Spleen (tissue), 11 donors: ENCODE data around the gene INHBE. TPM values are rescaled to one million over a fixed set of nuclear protein-coding genes. Genes with fewer than 3 reads are reported as not detected.
"Not testable (repeated sequence)": the region's sequence is repeated elsewhere in the genome, so short reads cannot be mapped to it uniquely, and the experiment has no call there.

Experiments
- DNase-seq: peaks from one replicate; pipeline ENCODE4 v3.0.0-alpha.2; 2020
- H3K27ac ChIP-seq, 8 donors: fragments of 200-600 bp; sonication (generic) in 7 of 8; 1 replicate in 4 of 8; 2 replicates in 4 of 8; pipeline versions ENCODE4 v1.5.0 to v1.8.0; 2016 to 2021; ENCODE audit warnings: inconsistent platforms in 4 of 8, mild to moderate bottlenecking in 4 of 8, moderate library complexity in 1 of 8
- H3K27me3 ChIP-seq, 7 donors: fragments of 200-600 bp; sonication (generic) in 6 of 7; replicated peaks in 1 of 7; 1 replicate in 4 of 7; 2 replicates in 3 of 7; pipeline versions ENCODE4 v1.5.0 to v1.8.0; 2016 to 2021; ENCODE audit warnings: inconsistent platforms in 3 of 7, mild to moderate bottlenecking in 1 of 7
- H3K36me3 ChIP-seq, 6 donors: fragments of 200-600 bp; sonication (generic) in 5 of 6; 1 replicate in 4 of 6; 2 replicates in 2 of 6; pipeline versions ENCODE4 v1.5.0 to v1.8.0; 2016 to 2021; ENCODE audit warnings: inconsistent platforms in 2 of 6
- H3K4me1 ChIP-seq, 6 donors: fragments of 200-600 bp; sonication (generic) in 5 of 6; 1 replicate in 3 of 6; 2 replicates in 3 of 6; pipeline versions ENCODE4 v1.5.0 to v1.8.0; 2016 to 2021; ENCODE audit warnings: inconsistent platforms in 3 of 6
- H3K4me3 ChIP-seq, 8 donors: fragments of 200-600 bp; sonication (generic) in 7 of 8; 1 replicate in 4 of 8; 2 replicates in 4 of 8; pipeline versions ENCODE4 v1.5.0 to v1.8.0; 2016 to 2021; ENCODE audit warnings: inconsistent platforms in 4 of 8, mild to moderate bottlenecking in 4 of 8, moderate library complexity in 2 of 8
- H3K9me3 ChIP-seq, 8 donors: fragments of 200-600 bp; sonication (generic) in 7 of 8; 1 replicate in 4 of 8; 2 replicates in 4 of 8; pipeline versions ENCODE4 v1.5.0 to v1.8.0; 2016 to 2021; ENCODE audit warnings: inconsistent platforms in 4 of 8
- POLR2A ChIP-seq, 3 donors: fragments of 450-650 bp; IDR thresholded peaks; one replicate each; pipeline ENCODE4 v1.5.1; 2017; ENCODE audit warnings: antibody characterized with exemption in 3 of 3, mild to moderate bottlenecking in 1 of 3
- POLR2AphosphoS5 ChIP-seq, 3 donors: sonication (generic); formaldehyde crosslinking; IDR thresholded peaks; one replicate each; pipeline ENCODE4 v1.5.1; 2017; ENCODE audit warnings: antibody characterized with exemption in 3 of 3
- WGBS, 5 donors: extraction: QIAGEN DNeasy Blood & Tissue Kit in 3 of 5; methylation state at CpG; one replicate each; pipeline versions ENCODE4 v1.1.5 to v1.1.7; 2013 to 2018; 5-methylcytosine and 5-hydroxymethylcytosine counted together
- intact Hi-C: fragments of 100-400 bp; cut with DNase I; formaldehyde crosslinking; loops from one replicate; pipeline ENCODE4 v1.15.0; 2023; ENCODE audit warnings: low total_unique reads
- polyA plus RNA-seq, 3 donors: library from polyadenylated mRNA; stranded (reverse); fragments of 200-250 nt; gene quantifications; one replicate each; pipeline ENCODE4 v1.2.1, GENCODE V29; 2013
- total RNA-seq, 7 donors: library from RNA; depleted of rRNA in 3 of 7; stranded (reverse); fragments of >200 nt in 3 of 7; fragmentation: NEBNext Ultra II Directional in 4 of 7; extraction: Animal tissue kit (Norgen Biotek cat#: 25700) in 4 of 7; gene quantifications; one replicate each; pipeline versions ENCODE4 v1.1.0 to v1.2.1, GENCODE V29; 2016 to 2021
- TF ChIP-seq, protein P1 (sequence below), 11 experiments: fragments of 200-600 bp in 7 of 11; fragments of 450-650 bp in 4 of 11; sonication (generic) in 4 of 11; IDR thresholded peaks in 8 of 11; conservative IDR thresholded peaks in 3 of 11; 1 replicate in 7 of 11; 2 replicates in 4 of 11; pipeline versions ENCODE4 v1.4.0 to v1.8.0; 2016 to 2021; ENCODE audit warnings: antibody characterized with exemption in 11 of 11, inconsistent platforms in 4 of 11, mild to moderate bottlenecking in 1 of 11
- donor health status: healthy with polysubstance abuse.
- donor health status: DM: no; HTN: no; CAD: no; lungs with moderate emphysema.
- donor health status: DM: no; HTN: no; CAD: no.
- donor health status: Bipolar disorder and iron deficiency.
- donor health status: healthy.
- donor health status: DM: no; HTN: no; CAD: no.
- donor health status: DM: yes; HTN: yes; CAD: no.

The INHBE gene
- total and polyA plus RNA-seq, 10 donors = 0.02 TPM; not detected in 9

DNA sequence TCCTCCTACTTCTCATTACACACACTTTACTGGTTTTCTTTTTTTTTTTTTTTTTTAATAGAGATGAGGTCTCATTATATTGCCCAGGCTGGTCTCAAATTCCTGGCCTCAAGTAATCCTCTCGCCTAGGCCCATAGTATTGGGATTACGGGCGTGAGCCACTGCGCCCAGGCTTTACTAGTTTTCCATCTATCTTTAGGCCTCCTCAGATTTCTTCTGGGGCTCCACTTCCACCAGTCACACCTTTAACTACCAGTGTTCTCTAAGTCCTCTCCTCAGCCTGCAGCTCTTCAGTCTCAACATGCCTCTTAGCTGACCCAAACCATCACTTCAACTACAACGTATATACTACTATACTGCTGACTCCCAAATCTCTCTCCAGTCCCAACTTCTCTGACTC lies 34.6 kb upstream of the INHBE start:
- Histone ChIP-seq H3K27me3 (no peaks in the 10 kb centered on the region), H3K4me3 (no peak overlapping the region), H3K4me1 (peaks cover 0 to 33% (median 13%) of the 10 kb centered on the region in 6 donors), H3K9me3 (no peaks in the 10 kb centered on the region), H3K27ac (no peak overlapping the region), H3K36me3 (peaks cover 0 to 63% (median 12%) of the 10 kb centered on the region in 6 donors)
- no peak for DNase-seq
- intact Hi-C loops = no loop called here
- 94 to 98% (median 97%) methylated on average over 5 of the region's 5 CpGs for WGBS, 5 donors
- TF ChIP-seq POLR2A (IDR thresholded peaks at IDR 0.05) (no peak), POLR2AphosphoS5 (IDR thresholded peaks at IDR 0.05) (no peak)
- TF ChIP-seq, protein P1, sequence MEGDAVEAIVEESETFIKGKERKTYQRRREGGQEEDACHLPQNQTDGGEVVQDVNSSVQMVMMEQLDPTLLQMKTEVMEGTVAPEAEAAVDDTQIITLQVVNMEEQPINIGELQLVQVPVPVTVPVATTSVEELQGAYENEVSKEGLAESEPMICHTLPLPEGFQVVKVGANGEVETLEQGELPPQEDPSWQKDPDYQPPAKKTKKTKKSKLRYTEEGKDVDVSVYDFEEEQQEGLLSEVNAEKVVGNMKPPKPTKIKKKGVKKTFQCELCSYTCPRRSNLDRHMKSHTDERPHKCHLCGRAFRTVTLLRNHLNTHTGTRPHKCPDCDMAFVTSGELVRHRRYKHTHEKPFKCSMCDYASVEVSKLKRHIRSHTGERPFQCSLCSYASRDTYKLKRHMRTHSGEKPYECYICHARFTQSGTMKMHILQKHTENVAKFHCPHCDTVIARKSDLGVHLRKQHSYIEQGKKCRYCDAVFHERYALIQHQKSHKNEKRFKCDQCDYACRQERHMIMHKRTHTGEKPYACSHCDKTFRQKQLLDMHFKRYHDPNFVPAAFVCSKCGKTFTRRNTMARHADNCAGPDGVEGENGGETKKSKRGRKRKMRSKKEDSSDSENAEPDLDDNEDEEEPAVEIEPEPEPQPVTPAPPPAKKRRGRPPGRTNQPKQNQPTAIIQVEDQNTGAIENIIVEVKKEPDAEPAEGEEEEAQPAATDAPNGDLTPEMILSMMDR (IDR thresholded peaks at IDR 0.05 in 8 of 11, conservative IDR thresholded peaks at IDR 0.05 in 3 of 11) = no peak

DNA sequence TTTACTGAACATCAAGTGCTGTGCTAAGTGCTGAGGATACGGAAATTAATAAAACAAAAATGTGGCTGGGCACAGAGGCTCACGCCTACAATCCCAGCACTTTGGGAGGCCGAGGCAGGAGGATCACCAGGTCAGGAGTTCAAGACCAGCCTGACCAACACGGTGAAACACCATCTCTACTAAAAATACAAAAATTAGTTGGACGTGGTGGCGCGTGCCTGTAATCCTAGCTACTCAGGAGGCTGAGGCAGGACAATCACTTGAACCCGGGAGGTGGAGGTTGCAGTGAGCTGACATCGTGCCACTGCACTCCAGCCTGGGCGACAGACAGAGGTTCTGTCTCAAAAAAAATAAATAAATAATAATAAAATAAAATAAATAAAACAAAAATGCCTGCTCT lies 28.2 kb upstream of the INHBE start:
- H3K9me3 ChIP-seq, H3K4me3 ChIP-seq, H3K27ac ChIP-seq, H3K27me3 ChIP-seq, intact Hi-C loops, DNase-seq: not testable (repeated sequence)
- 96 to 98% (median 97%) methylated on average over 10 of the region's 10 CpGs for WGBS, 5 donors
- Histone ChIP-seq H3K36me3 (peaks cover 0 to 41% (median 9%) of the 10 kb centered on the region in 6 donors), H3K4me1 (peaks cover 0 to 32% (median 26%) of the 10 kb centered on the region in 6 donors)

DNA sequence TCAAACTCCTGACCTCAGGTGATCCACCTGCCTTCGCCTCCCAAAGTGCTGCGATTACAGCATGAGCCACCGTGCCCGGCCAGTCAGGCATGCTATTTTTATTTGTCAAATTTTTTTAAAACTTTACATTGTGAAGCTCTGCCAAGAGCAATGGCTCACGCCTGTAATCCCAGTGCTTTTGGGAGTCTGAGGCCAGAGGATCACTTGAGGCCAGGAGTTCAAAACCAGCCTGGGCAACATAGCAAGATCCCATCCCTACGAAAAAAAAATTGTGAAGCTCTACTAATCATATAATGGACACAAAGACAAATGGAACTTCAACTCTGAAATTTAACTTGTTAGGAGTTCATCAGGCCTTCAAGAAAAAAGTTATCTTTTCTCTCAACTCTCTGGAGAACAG lies 26.1 kb upstream of the INHBE start:
- intact Hi-C loops = no loop called here
- peaks cover 0 to 21% (median 0%) of the 10 kb centered on the region in 6 donors for H3K36me3 ChIP-seq
- WGBS, 5 donors = 81 to 98% (median 85%) methylated on average over 6 of the region's 6 CpGs
- no peaks in the 10 kb centered on the region for H3K27me3 ChIP-seq
- H3K4me1 ChIP-seq = peaks cover 0 to 32% (median 26%) of the 10 kb centered on the region in 6 donors
- no peaks in the 10 kb centered on the region for H3K9me3 ChIP-seq
- peak overlapping the region; percentile 14 to 98 (median 96) for H3K27ac ChIP-seq
- TF ChIP-seq POLR2AphosphoS5 (IDR thresholded peaks at IDR 0.05) (no peak), POLR2A (IDR thresholded peaks at IDR 0.05) (no peak)
- TF ChIP-seq, protein P1 (IDR thresholded peaks at IDR 0.05 in 8 of 11, conservative IDR thresholded peaks at IDR 0.05 in 3 of 11) = no peak
- no peak for DNase-seq
- peak overlapping the region in 1 of 8 donors; percentile 85 for H3K4me3 ChIP-seq

DNA sequence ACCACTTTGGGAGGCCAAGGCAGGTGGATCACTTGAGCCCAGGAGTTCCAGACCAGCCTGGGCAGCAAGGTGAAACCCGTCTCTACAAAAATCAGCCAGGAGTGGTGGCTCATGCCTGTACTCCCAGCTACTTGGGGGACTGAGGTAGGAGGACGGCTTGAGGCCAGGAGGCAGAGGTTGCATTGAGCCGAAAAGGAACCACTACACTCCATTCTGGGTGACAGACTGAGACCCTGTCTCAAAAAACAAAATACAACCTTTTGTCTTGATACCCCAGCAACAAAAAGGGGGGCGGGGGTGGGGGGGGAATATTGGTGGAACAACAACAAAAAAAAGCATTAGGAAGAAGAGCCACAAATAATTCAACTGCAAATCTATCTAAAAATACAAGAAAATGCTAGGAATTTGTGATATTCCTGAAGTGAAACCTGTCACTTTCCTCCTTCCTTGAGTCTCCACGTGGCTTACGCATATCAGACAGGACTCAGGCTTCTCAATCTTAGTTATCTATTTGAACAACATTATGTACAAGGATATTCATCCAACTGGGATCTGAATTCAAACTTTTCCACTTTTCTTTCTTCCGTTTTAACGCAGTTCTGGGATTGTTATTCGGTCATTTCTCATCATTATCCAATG lies 25.5 kb upstream of the INHBE start:
- H3K27me3 ChIP-seq = no peaks in the 10 kb centered on the region
- WGBS, 5 donors = 30 to 42% (median 34%) methylated on average over 9 of the region's 9 CpGs
- H3K4me3 ChIP-seq = peak overlapping the region; percentile 48 to 85 (median 56)
- peak overlapping the region; percentile 81 to 98 (median 96) for H3K27ac ChIP-seq
- peaks cover 0 to 32% (median 26%) of the 10 kb centered on the region in 6 donors for H3K4me1 ChIP-seq
- H3K36me3 ChIP-seq = peaks cover 0 to 16% (median 0%) of the 10 kb centered on the region in 6 donors
- DNase-seq = no peak
- H3K9me3 ChIP-seq = no peaks in the 10 kb centered on the region
- TF ChIP-seq POLR2AphosphoS5 (IDR thresholded peaks at IDR 0.05) (no peak), POLR2A (IDR thresholded peaks at IDR 0.05) (no peak)
- TF ChIP-seq, protein P1 (IDR thresholded peaks at IDR 0.05 in 8 of 11, conservative IDR thresholded peaks at IDR 0.05 in 3 of 11) = no peak
- intact Hi-C loops = no loop called here
